Right forelimb (tissue), 1 donor: Measurements from ENCODE around the gene AVPR2.

Experiments
- DNase-seq: peaks from one replicate; pipeline ENCODE4 v3.0.0-alpha.2; 2018

Gene AVPR2

DNA sequence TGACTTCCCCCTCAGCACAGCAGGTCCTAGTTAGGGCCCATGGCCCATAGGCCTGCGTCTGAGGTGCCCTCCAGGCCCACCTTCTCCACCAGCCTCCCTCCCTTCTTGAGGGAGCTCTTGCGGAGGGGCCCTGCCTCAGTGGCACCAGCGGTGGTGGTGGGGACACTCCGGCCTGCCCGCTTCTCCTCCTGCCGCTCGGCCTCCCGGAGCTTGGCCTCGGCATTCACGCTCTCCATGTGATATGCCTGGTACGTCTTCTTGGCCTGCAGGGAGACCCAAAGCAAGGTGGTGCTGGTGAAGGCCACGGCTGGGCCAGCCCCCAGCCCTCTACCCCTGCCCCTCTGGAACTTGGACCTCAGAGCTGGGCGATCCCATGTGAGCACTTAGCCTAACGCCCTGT is 16.1 kb downstream of the AVPR2 start:
- peak; percentile 26 for DNase-seq

DNA sequence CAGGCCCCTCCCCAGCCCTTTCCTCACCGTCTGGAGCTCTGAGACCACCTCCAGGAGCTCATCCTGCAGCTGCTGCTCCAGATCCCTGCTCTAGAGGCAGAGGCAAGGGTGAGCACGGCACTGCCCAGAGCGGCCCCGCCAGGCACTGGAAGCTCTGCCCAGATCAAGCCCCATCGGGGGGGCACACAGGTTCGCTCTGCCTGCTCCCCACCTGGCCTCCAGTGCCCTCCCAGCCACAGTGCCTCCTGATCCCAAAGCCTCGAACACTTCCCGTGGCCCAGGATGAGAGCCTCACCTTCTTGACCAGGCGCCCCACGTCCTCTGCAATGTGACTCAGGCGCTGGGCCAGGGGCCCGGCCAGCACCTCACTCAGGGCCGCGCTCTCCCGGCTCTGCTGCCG is 16.6 kb downstream of the AVPR2 start:
- peak; percentile 27 for DNase-seq

GRCh38 chrX:153921511-153922446 is 17.3 kb downstream of the AVPR2 start:
- peak; percentile 41 for DNase-seq

DNA sequence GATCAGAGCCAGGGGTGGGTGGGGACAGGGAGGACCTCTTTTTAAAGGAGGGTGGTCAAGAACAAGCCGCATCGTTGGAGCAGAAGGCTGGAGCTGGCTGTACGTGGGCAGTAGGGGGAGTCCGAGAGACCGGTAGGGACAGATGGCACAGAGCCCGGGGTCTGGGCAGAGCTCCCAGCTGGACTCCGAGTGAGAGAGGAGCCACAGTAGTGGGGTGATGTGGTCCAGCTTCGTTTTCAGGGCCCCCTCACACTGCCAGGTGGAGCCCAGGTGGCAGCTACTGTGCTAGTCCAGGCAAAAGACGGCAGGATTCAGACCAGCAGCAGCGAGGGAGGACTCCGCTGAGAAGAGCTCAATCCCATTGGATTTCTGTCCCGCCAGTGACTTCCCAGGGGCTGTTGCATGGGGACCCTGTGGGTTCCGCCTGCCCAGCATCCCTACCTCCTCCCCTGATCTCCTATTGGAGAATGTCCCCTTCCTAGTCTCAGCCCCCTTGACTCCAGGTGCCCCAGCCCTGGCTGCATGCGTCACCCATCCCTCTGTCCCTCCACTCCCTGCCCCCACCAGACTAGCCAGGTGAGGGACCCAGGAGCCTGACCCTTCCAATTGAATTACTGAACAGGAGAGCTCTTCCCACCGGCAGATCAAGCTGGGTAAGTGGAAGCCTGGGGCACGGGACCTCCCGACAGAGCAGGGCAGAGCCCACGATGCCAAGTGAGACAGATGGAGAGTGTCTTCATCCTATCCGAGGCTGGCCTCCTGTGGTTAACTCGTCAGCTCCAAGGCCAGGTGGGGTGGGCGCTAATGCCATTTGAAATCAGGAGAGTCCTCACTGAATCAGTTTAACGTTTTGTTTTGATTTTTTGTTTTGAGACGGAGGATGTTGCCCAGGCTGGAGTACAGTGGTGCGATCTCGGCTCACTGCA is 18.7 kb downstream of the AVPR2 start:
- peak; percentile 74 for DNase-seq

DNA sequence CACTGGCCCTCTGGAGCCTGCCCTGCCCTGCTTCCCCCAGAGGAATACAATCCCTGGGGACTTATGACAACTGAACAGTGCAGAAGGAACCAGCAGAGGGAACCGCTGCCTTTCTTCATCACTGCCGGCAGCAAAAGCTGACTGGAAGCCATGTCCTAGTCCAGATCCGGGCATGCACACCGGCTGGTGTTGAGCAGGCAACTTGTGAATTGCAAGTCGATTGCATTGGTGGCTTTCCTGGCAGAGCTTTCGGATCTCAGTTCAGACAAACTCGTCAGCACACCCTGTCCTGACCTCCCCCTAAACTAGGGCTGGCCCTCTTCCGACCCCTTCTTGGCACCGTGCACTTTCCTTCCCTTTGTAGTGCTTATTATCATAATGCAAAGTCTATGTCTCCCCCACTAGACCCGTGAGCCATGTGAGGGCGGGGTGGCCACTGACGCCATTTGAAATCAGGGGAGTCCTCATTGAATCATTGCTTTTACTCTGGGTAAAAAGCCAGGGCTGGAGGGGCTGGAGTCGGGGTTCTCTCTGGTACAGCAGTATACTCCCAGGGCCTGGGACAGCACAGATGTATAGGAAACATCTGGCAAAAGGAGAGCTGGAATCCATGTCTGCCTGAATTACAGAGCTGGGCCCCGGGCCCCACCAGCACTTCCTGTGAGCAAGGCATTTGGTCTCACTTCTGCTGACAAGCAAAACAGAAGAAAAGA is 19.8 kb downstream of the AVPR2 start:
- DNase-seq: no peak

DNA sequence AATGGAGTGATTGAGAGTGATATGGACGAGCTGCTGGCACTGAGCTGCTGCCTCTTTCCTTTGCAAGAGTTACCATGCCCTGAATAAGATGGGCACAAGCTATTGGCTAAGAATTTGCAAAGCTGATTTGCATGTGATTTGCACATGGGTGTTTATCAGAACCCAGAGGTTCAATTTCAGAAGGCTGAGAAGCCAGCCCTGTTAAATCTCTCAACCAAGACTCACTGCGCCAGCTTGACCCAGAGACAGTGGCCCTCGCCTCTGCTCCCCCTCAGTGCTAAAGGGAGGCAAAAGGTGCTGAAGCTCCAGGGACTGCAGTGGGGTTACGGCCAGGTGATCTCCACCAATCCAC is 20.9 kb downstream of the AVPR2 start:
- no peak for DNase-seq

- DNase-seq: no peak
Observed at GRCh38 chrX:153925739-153926551, 21.5 kb downstream of the AVPR2 start, which contains the start of gene ARHGAP4. ARHGAP4 (minus strand) TSS chrX:153926264; CDS start chrX:153926202, 62 bp downstream.

DNA sequence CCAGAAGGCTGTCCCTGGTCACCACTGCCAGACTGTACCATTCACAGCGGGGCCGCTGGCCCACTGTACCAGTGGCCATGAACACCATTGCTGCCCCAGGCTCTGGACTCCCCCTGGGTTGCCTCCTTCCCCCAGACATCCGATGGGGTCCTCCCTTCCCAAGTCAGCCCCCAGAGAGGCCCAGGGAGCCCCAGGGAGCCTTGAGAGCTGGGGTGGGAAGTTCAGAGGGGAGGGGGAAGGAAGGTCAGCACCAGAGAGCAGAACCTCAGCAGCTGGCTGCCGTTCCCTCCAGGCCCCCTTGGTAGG is 22.0 kb downstream of the AVPR2 start:
- DNase-seq: no peak

- peak; percentile 71 for DNase-seq
Observed at GRCh38 chrX:153926858-153927671, 22.6 kb downstream of the AVPR2 start.

DNA sequence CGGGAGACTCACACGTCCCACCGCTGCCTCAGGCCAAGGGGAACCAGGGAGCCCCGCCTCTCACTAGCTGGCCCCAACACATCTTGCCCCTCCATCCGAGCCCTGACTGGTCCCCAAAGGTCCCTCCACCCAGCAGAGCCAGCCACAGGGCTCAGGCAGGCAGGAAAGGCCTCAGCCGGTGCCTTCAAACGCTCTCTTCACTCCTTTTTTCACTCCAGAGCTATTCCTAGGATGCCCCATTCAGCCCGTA is 23.1 kb downstream of the AVPR2 start:
- DNase-seq: no peak

DNA sequence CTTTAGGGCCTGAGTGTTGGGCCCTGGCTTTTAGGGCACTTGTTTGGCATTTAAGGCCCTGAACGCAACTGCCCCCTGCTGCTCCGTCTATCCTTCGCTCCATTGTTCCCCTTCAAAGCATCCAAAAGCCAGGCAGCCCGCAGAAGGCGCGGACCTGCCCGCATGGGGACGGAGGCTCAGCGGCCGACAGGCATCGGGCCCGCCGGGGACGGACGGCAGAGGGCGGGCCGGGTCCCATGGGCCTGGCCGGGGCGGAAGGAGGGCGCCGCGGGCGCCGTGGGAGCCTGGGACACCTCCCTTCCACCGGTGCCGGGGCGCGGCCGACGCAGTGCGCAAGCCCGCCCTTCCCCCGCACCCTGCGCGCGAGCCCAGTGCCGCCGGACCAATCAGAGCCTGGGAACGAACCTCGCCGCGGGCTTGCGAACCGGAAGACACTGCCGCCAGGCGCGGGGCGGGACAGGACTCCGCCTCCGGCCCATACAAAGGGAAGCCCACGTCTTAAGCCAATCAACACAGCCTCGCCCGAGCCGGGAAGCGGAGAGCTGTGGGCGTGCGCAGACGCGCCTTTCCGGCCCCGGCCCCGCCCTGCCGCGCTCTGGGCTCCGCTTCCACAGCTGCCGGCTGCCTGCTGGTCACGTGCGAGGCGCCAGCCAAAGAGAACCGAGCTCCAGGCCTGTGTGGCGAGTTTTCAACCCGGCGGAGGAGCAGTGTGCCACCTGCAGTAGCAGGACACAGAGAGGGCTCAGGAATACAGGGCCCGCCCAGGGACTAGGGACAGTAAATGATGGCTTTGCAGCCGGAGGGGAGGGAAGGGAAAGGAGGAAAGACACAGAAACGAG is 23.7 kb downstream of the AVPR2 start:
- peak; percentile 95 for DNase-seq

DNA sequence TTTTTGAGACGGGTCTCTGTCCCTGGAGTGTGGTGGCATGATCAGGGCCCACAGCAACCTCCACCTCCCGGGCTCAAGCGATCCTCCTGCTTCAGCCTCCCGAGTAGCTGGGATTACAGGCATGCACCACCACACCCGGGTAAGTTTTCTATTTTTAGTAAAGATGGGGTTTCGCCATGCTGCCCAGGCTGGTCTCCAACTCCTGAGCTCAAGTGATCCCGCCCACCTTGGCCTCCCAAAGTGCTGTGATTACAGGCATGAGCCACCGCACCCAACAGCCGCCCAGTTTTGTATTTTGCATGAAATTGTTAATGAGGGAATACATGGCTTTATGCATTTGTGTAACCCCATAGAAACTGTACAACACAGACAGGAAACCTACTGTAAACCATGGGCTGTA is 24.4 kb downstream of the AVPR2 start:
- DNase-seq: no peak

DNA sequence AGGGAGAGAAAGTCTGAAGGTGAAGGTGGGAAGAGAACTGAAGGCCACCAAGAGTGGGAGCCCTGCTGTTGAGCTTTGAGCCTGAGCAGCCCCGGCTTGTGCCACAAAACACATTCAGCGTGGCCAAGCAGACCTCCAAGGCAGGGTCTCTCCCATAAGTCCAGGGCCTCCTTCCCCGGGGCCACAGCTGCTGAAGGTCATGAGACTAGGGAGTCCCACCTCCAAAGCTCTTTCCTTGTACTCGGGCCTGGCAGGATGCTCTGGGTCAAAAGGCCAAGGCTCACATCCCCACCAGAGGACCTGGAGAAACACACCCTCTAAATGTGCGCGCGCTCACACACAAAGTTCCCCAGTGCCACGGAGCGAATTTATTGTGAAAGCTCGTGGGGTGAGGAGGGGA is 25.1 kb downstream of the AVPR2 start:
- no peak for DNase-seq

GRCh38 chrX:153930011-153930910 is 25.8 kb downstream of the AVPR2 start:
- DNase-seq: no peak

DNA sequence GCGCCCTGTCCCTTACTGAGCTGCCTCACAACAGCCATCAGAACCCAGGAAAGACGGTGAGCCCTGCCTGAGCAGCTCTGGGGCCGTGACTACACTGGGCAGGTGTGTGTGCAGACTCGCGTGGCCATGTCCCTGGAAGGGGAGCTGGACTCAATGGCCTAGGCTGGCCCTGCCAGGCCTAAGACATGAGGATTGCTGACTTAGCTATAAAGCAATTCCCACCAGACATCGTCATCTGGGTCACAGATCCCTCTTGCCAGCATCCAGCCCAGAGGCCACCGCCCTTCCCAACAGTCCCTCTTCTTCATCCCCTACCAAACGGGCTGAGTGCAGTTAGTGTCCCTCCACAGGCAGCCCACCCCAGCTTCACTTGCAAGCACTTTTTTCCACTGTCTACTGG is 26.7 kb downstream of the AVPR2 start:
- DNase-seq: no peak

- DNase-seq: no peak
Observed at GRCh38 chrX:153931748-153932147, 27.3 kb downstream of the AVPR2 start.

DNA sequence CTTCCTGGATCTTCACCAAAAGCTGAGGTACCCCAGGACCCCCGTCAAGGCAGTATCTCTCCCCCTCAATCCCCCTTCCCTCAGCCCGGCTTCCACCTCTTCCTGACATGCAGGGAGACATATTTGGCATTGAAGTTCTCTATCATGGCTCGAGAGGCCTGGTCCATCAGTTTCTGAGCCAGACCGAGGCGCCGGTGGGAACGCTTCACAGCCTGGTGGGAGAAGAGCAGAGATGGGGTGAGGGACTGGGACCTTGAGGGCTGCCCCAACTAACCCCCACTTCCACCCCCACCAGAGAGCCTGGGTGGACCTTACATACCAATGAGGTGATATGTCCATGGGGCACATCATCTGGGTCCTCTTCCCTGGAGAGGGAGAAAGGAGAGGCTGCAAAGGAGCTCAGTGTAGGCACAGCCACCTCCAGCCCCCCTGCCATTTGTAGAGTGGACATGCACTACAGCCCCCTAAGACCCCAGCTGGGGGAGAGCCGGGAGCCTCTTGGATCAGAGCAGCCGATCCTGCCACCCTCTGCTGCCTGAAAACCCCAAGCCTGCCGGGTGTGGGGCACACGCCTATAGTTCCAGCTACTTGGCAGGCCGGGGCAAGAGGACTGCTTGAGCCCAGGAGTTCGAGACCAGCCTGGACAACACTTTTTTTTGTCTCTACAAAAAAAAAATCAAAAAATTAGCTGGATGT is 27.9 kb downstream of the AVPR2 start:
- no peak for DNase-seq

DNA sequence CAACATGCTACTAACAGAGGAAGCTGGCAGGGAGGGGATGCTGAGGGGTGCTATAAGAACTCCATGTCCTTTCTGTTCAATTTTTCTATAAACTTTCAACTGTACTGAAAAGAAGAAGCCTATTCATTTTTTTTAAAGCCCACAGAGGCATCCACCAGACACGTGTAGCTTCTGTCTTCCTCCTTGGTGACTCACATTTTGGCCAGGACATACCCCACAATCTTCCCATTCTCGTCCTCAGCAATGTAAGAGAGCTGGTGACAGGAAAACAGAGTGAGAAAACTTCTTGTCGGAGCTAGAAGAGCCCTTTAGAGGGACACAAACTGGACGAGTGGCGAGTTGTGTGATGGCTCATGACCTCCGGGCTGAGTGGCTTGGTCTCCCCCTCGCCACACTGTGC is 29.3 kb downstream of the AVPR2 start:
- no peak for DNase-seq

DNA sequence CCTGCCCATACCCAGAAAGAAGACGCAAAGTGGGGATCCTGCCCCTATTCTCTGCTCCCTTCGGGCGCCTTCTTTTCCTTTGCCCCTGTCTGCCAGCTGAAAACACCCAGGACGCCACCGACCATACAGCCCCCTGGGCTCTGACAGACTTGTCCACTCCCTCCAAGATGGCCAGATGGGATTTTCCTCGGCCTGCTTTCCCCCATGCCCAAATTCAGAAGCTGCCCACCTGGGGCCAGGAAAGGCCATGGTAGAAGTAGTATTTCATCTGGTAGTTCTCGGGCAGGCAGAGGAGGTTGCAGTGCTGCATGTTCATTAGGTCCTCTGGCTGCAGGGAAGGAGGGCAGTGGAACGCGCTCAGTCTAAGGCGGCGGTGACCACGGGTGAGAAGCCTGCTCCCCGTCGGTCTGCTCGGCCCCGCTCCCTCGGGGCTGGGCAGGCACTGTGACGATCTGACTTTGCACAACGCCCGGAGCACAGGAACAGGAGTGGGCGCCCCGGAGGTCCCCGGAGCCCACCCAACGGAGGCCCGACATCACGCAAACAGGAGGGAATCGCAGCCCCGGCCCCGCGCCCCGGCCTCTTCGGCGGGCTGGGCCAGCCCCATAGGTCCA is 29.8 kb downstream of the AVPR2 start:
- no peak for DNase-seq
